HG03139 (cell line): Measurements from ENCODE around the gene OAS2.
"Not testable (repeated sequence)": the region's sequence is repeated elsewhere in the genome, so short reads cannot be mapped to it uniquely, and the experiment has no call there.

Experiments
- ATAC-seq: cut with Tn5 transposase; IDR thresholded peaks from one replicate; pipeline ENCODE4 v1.9.1; 2021; ENCODE audit not compliant: unreplicated experiment

Gene OAS2

DNA sequence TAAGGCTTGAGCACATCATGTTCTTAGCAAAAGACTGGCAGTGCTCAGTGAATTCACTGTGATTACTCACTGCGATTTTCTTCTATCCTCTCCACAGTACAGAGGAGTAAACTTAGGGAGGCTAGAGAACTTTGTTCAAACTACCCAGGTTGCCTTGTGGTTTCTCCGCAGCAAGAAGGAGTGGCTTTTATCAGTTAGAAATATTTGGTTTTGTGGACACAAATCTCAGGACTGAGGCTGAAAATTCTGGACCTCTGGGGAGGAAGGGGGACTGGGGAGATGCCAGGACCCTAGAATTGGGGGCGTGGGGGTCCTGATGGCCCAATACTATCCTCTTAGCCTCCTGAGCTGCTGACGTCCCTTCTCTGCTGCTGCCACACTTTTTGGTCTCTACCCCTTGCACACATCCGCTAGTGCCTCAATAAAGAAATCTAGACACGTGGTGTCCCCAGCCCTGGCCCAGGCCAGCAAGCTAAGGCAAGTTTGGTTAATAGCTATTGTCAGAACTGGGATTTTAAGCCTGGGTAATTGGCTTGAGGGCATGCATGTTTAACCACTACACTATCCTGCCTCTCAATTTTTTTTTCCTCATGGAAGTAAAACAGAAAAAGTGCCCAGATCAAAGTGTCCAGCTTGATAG lies 842 bp downstream of the OAS2 start:
- no peak for ATAC-seq

GRCh38 chr12:112980491-112981158 lies 2.3 kb downstream of the OAS2 start:
- no peak for ATAC-seq

DNA sequence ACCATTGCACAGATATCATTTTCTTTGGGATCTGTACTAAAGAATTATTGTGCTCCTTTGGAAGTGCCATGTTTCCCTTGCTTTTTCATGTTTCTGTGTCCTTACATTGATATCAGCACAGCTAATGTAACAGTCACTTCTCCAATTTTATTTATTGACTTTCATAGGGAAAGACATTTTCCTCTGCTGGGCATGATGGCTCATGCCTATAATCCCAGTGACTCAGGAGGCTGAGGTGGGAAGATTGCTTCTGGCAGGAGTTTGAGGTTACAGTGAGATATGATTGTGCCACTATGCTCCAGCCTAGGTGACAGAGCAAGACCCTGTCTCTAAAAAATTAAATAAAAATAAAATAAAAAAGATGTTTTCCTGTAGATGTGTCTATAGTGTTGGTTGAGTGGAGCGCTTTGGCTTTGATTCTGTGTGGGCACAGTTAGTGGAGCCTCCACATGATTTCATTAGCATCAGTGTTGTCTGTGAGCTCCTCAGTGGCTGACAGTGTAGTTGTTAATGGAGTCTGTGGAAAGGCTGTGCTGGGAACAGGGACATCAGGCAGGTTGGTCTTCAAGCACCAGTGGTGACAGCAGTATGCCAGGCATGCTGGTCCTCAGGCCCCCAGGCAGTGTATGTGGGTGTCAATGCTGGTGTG lies 7.4 kb downstream of the OAS2 start:
- ATAC-seq = no peak

- no peak for ATAC-seq
Observed at GRCh38 chr12:112986291-112986800, 8.0 kb downstream of the OAS2 start.

GRCh38 chr12:112987561-112987960 lies 9.2 kb downstream of the OAS2 start:
- ATAC-seq = no peak

DNA sequence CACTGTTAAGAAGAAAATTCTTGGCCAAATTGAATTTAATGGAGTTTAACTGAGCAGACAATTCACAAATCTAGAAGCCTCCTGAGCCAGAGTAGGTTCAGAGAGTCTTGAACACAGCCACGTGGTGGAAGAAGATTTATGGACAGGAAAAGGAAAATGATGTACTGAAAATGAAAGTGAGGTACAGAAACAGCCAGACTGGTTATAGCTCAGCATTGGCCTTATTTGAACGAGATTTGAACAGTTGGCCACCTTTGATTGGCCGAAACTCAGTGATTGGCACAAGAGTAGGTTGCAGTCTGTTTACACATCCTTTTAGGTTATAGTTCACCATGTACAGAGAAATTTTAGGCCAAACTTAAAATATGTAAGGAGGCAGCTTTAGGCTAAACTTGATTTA lies 9.9 kb downstream of the OAS2 start:
- no peak for ATAC-seq

- not testable (repeated sequence) for ATAC-seq
Observed at GRCh38 chr12:112988823-112989385, 10.6 kb downstream of the OAS2 start.

- no peak for ATAC-seq
Observed at GRCh38 chr12:112989806-112990205, 11.5 kb downstream of the OAS2 start.

DNA sequence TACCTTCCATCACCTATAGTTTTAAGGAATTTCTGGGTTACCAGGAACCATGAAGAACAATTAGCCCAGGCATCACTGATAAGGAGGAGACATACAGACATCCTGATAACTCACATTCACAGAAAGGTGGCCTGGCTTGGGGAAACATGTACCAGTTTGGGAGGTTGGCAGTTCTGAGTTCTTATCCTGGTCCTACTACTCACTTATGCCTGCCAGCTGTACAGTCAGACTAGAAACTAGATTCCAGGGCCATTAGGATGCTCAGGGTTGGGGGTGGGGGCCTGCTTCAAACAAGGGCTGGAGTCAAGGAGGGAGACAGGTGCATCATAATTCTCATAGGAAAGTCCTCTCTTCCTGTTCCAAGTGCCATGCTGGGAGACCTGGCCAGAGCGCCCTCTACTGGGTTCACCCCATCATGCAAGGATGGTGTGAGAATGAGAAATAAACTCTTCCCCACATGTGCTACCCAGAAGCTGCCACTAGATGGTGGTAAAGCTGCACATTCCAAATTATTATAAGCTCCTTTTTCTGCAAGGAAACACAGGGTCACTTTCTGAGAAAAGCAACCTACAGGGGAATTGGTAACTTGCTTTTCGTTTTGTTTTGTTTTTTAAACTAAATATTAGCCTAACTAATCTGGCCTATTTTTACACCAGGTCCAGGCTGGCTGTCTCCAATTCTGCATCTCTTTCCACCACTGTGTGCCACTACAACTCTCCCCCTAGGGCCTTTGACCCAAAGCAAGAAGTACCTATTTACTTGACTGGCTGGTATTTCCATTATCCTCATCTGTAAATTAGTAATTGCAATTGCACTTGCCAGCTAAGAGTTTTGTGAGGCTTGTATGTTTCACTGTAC lies 14.5 kb downstream of the OAS2 start:
- no peak for ATAC-seq

- ATAC-seq = no peak
Observed at GRCh38 chr12:112995008-112995407, 16.7 kb downstream of the OAS2 start.

- no peak for ATAC-seq
Observed at GRCh38 chr12:112996501-112996900, 18.2 kb downstream of the OAS2 start.

DNA sequence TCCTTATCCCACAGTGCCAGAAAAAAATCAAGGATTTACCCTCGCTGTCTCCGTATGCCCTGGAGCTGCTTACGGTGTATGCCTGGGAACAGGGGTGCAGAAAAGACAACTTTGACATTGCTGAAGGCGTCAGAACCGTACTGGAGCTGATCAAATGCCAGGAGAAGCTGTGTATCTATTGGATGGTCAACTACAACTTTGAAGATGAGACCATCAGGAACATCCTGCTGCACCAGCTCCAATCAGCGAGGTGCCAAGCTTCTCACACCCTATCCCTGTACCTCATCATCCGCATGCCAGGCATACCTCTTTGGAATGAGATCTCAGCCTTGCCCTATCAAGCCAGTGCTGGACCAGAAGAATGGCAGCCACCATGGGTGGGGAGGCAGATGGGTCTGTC lies 19.2 kb downstream of the OAS2 start:
- ATAC-seq = no peak

DNA sequence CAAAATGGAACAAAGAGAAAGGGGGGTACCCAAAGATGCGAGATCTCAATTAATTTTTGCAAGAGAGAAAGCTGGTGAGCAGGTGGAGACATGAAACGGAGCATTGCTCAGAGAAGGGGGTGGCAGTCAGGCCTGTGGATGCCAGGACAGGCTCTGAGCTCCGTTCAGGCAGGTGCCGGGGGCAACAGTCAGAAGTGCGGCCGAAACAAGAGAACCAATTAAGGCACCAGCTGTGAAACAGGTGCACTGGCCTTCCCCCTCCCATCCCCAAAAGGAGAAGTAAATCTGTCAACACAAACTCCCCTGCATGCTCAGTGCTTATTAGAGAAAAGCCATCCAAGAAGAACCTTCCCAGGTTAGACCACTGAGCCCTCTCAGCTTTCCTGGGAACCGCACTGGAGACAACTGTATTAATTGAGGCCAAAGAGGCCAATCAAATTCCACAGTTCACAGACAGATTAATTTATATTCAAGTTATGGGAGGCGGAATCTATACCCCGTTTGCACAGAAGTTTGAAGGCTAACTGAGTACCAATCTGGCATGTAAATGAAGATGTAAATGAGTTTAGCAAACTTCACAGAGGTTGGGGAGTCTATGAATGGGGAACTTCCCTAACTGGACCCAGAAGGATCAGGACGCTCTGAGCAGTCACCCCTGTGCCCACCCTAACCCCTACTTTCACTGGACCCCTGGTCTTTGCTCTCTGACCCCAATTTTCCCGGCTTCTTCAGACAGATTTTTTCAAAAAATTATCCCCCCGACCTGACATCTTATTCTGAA lies 20.9 kb downstream of the OAS2 start:
- peak; percentile 81 for ATAC-seq

DNA sequence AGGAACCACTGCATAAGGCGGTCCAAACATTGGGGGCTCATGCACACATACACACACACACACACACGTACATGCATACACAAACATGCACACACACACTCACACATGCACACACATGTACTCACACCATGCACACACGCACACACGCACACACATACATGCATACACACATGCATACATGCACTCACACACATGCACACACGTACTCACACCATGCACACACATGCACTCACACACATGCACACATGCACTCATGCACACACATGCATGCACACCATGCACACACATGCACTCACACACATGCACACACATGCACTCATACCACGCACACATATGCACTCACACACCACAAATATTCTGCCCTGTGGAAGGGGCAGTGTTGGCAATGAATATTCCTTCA lies 22.1 kb downstream of the OAS2 start:
- no peak for ATAC-seq

DNA sequence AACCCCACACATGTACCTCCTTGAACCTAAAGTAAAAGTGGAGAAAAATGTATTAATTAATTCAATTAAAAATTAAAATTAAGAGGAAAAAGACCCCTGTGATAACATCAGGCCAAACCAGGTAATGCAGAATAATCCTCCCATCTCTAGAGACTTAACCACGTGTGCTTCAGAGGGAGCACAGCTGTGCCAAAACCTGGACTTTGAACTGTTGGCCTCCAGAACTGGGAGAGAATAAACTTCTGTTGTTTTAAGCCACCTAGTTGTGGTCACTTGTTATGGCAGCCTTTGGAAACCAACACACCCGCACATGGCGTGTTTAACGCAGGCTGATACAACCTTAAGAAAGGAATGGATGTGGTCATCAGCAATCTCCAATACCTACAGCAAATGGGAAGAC lies 23.8 kb downstream of the OAS2 start:
- ATAC-seq = no peak

DNA sequence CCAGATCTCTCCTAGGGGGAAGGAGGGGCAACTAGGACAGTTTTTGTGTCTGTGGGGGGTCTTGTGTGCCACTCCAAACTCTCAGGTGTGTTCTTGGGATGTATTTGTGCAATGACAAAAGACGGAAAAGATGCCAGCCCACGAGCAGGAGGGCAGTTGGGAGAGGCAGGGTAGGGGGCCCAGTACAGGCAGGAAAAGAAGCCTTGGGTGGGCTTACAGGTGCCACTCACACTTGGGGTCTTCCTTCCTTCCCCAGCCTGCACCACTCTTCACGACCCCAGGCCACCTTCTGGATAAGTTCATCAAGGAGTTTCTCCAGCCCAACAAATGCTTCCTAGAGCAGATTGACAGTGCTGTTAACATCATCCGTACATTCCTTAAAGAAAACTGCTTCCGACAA lies 24.4 kb downstream of the OAS2 start:
- ATAC-seq = no peak

GRCh38 chr12:113003636-113004035 lies 25.3 kb downstream of the OAS2 start:
- ATAC-seq = no peak

- no peak for ATAC-seq
Observed at GRCh38 chr12:113005762-113006161, 27.4 kb downstream of the OAS2 start.

GRCh38 chr12:113006206-113006605 lies 27.9 kb downstream of the OAS2 start:
- ATAC-seq = no peak

- ATAC-seq = no peak
Observed at GRCh38 chr12:113006641-113007040, 28.3 kb downstream of the OAS2 start.
